ENCODE measurements around the gene GBX1. TPM values are rescaled to one million over a fixed set of nuclear protein-coding genes. Genes with fewer than 3 reads are reported as not detected.
A peak's percentile ranks its signal among the peaks of the same experiment; 100 is the strongest.

GBX1 gene
- total and polyA plus RNA-seq, 4 donors, result not detected

- Histone ChIP-seq H3K9me3 (ENCODE audit: control insufficient read depth in 4 of 4, insufficient read depth in 3 of 4, low read length in 3 of 4) (peaks cover 0 to 2% (median 0%) of the 10 kb centered on the region in 4 donors), H3K27me3 (ENCODE audit: control insufficient read depth in 3 of 3, insufficient read depth in 3 of 3, low read length in 2 of 3) (no peaks in the 10 kb centered on the region), H3K9ac (ENCODE audit: insufficient read depth in 1 of 2, low read length in 2 of 2) (no peak overlapping the region), H3K4me3 (no peak overlapping the region), H3K27ac (ENCODE audit: low read depth in 1 of 2, low read length in 1 of 2) (no peak overlapping the region), H3K4me1 (ENCODE audit: control insufficient read depth in 5 of 5, insufficient read depth in 5 of 5, low read length in 5 of 5) (peaks cover 0 to 13% (median 0%) of the 10 kb centered on the region in 5 donors), H3K36me3 (ENCODE audit: control insufficient read depth in 4 of 4, insufficient read depth in 4 of 4, low read length in 4 of 4) (peaks cover 0 to 81% (median 24%) of the 10 kb centered on the region in 4 donors)
- peak in 1 of 3 donors; percentile 7 for DNase-seq
- ATAC-seq (ENCODE audit: insufficient read depth, low FRiP score), result no peak
- 95 to 97% methylated on average over 33 of the region's 33 CpGs for WGBS, 2 donors
- TF ChIP-seq, protein P1, sequence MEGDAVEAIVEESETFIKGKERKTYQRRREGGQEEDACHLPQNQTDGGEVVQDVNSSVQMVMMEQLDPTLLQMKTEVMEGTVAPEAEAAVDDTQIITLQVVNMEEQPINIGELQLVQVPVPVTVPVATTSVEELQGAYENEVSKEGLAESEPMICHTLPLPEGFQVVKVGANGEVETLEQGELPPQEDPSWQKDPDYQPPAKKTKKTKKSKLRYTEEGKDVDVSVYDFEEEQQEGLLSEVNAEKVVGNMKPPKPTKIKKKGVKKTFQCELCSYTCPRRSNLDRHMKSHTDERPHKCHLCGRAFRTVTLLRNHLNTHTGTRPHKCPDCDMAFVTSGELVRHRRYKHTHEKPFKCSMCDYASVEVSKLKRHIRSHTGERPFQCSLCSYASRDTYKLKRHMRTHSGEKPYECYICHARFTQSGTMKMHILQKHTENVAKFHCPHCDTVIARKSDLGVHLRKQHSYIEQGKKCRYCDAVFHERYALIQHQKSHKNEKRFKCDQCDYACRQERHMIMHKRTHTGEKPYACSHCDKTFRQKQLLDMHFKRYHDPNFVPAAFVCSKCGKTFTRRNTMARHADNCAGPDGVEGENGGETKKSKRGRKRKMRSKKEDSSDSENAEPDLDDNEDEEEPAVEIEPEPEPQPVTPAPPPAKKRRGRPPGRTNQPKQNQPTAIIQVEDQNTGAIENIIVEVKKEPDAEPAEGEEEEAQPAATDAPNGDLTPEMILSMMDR (IDR thresholded peaks at IDR 0.05; ENCODE audit: control extremely low read depth, extremely low read depth), result no peak
These were observed 31.3 kb downstream of the GBX1 start for GRCh38 chr7:151135866-151136843.

DNA sequence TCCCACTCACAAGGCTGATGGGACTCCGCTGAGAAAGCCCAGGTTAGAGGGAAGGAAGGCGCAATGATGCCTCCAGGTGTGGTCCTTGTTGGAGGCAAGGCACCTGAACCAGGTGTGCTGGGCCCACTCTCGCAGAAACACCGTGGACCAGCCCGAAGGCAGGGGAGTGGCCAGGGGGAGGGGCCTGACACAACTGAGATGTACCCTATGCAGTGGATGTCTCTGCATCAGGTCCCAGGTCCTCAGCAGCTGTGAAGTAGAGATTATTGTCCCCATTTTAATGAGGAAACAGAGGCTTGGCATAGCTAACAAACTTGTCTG is 32.0 kb downstream of the GBX1 start:
- ATAC-seq (ENCODE audit: insufficient read depth, low FRiP score) (no peak), DNase-seq (no peak)
- Histone ChIP-seq H3K27ac (ENCODE audit: low read depth in 1 of 2, low read length in 1 of 2) (no peak overlapping the region), H3K9ac (ENCODE audit: insufficient read depth in 1 of 2, low read length in 2 of 2) (no peak overlapping the region), H3K36me3 (ENCODE audit: control insufficient read depth in 4 of 4, insufficient read depth in 4 of 4, low read length in 4 of 4) (peaks cover 0 to 82% (median 22%) of the 10 kb centered on the region in 4 donors), H3K27me3 (ENCODE audit: control insufficient read depth in 3 of 3, insufficient read depth in 3 of 3, low read length in 2 of 3) (no peaks in the 10 kb centered on the region), H3K9me3 (ENCODE audit: control insufficient read depth in 4 of 4, insufficient read depth in 3 of 4, low read length in 3 of 4) (peaks cover 0 to 2% (median 0%) of the 10 kb centered on the region in 4 donors), H3K4me1 (ENCODE audit: control insufficient read depth in 5 of 5, insufficient read depth in 5 of 5, low read length in 5 of 5) (peaks cover 0 to 14% (median 0%) of the 10 kb centered on the region in 5 donors), H3K4me3 (no peak overlapping the region)
- TF ChIP-seq, protein P1 (IDR thresholded peaks at IDR 0.05; ENCODE audit: control extremely low read depth, extremely low read depth), result no peak
- WGBS, 2 donors, result 92 to 94% methylated on average over 5 of the region's 5 CpGs

GRCh38 chr7:151134743-151135524 is 32.6 kb downstream of the GBX1 start:
- peaks cover 0 to 2% (median 0%) of the 10 kb centered on the region in 4 donors for H3K9me3 ChIP-seq (ENCODE audit: control insufficient read depth in 4 of 4, insufficient read depth in 3 of 4, low read length in 3 of 4)
- H3K27ac ChIP-seq (ENCODE audit: low read depth in 1 of 2, low read length in 1 of 2), result no peak overlapping the region
- H3K36me3 ChIP-seq (ENCODE audit: control insufficient read depth in 4 of 4, insufficient read depth in 4 of 4, low read length in 4 of 4), result peaks cover 0 to 87% (median 25%) of the 10 kb centered on the region in 4 donors
- TF ChIP-seq, protein P1 (IDR thresholded peaks at IDR 0.05; ENCODE audit: control extremely low read depth, extremely low read depth), result no peak
- H3K4me1 ChIP-seq (ENCODE audit: control insufficient read depth in 5 of 5, insufficient read depth in 5 of 5, low read length in 5 of 5), result peaks cover 0 to 14% (median 0%) of the 10 kb centered on the region in 5 donors
- no peaks in the 10 kb centered on the region for H3K27me3 ChIP-seq (ENCODE audit: control insufficient read depth in 3 of 3, insufficient read depth in 3 of 3, low read length in 2 of 3)
- 96 to 97% methylated on average over 14 of the region's 14 CpGs for WGBS, 2 donors
- no peak overlapping the region for H3K4me3 ChIP-seq
- H3K9ac ChIP-seq (ENCODE audit: insufficient read depth in 1 of 2, low read length in 2 of 2), result no peak overlapping the region
- DNase-seq (peak in 1 of 3 donors; percentile 7), ATAC-seq (ENCODE audit: insufficient read depth, low FRiP score) (no peak)
